UCSD-AML1 (cell line): ENCODE results near the gene C3.
"Not testable (repeated sequence)": the region's sequence is repeated elsewhere in the genome, so short reads cannot be mapped to it uniquely, and the experiment has no call there.

Experiments
- DNase-seq: peaks from one replicate; lab custom pipeline; 2025; ENCODE audit not compliant: unreplicated experiment; lab: John Stamatoyannopoulos, UW

Gene C3

DNA sequence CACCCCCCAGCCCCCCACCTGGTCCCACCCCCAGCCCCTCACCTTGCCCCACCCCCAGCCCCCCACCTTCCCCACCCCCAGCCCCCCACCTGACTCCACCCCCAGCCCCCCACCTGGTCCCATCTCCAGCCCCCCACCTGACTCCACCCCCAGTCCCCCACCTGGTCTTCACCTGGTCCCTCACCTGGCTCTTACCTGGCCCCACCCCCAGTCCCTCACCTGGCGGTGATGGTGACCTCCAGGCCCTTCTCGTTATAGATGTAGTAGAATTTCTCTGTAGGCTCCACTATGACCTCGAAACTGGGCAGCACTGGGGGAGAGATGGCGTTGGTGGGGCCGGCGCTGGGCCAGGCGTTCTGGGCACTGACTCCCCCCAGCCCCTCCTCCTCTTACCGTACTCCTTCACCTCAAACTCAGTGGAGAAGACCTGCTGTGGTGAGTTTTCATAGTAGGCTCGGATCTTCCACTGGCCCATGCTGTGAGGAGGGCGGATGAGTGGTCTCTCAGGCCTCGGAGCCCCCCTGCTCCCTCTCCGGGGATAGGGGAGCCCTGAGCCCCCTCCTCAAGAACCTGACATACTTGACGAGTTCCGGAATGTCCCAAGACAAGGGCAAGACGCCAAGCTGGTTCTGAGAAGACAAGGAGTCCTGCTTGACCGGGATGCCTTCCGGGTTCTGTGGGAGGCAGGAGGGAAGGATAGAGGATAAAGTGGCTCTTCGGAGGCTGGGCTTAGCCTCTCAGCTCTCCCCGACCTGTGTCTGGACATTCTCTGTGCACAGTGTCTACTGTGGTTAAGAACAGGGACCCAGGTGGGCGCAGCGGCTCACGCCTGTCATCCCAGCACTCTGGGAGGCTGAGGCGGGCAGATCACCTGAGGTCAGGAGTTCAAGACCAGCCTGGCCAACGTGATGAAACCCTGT, 6.4 kb downstream of the C3 start:
- DNase-seq, result no peak

DNA sequence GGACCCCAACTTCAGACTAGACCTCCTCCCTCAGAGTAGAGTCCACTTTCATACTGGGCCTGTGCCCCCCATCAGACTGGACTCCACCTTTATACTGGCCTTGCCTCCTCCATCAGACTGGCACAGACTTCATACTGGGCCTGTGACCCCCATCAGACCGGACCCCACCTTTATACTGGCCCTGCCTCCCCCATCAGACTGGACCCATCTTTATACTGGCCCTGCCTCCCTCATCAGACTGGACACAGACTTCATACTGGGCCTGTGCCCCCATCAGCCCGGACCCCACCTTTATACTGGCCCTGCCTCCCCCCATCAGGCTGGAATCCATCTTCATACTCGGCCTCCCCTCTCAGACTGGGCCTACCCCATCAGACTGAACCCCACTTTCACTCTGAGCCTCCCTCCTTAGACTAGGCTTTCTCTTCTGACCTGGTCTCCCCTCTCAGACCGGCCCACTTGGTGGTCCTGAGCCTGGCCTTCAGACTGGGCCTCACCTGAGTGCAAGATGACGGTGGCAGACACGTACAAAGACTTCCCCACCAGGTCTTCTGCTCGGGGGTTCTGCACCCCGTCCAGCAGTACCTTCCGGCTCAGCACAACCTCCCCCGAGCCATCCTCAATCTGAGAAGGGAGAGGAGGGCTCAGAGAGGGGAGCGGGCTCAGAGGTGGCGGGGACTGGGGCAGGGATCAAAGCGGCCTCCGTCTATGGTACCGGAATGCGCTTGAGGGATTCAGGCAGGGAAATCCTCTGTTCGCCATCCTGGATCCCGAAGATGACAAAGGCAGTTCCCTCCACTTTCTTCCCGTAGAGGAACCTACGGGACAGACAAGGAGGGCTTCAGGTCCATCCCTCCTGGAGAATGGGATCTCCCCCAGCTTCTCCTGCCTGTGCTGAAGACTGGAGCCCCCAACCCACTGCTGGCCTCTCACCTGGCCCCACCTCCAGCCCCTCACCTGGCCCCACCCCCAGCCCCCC, 7.5 kb downstream of the C3 start:
- DNase-seq, result no peak

DNA sequence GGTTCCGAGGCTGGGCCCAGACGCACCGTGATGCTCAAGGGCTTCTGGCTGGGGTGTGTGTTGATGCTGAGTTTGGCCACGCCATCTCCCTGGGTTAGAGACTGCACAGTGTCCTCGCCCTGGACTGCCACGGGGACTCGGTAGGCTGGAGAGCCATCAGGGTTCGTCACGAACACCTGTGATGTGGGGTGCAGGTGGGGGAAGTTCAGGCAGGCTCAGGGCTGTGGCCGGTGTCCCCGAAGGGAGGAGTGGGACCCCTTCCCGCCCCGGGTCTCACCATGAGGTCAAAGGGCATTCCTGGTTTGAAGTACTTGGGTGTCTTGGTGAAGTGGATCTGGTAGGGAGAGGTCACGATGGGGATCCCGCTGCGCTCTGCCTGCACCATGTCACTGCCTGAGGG, 8.2 kb downstream of the C3 start:
- no peak for DNase-seq

DNA sequence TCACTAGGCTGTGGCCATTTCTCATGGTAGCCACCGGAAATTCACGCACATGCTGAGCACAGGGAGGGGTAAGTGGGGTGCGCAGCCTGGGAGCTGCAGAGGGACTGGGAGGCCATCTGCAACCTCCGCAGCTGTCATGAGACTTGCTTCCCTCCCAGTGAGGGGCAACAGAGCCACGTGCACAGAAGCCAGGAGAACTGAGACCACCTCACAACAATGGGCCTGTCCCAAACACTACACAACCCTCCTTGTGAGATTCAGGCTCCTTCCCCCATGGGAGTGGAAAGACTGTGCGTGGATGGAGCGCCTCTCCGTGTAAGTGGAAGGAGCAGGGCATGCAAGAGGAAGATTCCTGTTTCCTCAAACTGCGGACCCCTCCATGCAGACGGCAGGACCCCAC, 8.8 kb downstream of the C3 start:
- DNase-seq, result no peak

DNA sequence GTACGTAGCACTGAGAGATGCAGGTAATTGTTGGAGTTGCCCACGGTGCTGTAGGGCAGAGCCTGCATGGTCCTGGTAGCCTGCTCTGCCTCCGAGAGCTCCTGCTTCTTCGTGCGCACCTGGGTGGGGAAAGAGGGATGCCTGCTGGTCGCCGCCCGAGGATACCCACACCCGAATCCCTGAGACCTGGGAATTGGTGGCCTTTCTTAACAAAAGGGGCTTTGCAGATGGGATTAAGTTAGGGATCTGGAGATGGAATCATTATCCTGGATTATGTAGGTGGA, 9.4 kb downstream of the C3 start:
- DNase-seq, result no peak

DNA sequence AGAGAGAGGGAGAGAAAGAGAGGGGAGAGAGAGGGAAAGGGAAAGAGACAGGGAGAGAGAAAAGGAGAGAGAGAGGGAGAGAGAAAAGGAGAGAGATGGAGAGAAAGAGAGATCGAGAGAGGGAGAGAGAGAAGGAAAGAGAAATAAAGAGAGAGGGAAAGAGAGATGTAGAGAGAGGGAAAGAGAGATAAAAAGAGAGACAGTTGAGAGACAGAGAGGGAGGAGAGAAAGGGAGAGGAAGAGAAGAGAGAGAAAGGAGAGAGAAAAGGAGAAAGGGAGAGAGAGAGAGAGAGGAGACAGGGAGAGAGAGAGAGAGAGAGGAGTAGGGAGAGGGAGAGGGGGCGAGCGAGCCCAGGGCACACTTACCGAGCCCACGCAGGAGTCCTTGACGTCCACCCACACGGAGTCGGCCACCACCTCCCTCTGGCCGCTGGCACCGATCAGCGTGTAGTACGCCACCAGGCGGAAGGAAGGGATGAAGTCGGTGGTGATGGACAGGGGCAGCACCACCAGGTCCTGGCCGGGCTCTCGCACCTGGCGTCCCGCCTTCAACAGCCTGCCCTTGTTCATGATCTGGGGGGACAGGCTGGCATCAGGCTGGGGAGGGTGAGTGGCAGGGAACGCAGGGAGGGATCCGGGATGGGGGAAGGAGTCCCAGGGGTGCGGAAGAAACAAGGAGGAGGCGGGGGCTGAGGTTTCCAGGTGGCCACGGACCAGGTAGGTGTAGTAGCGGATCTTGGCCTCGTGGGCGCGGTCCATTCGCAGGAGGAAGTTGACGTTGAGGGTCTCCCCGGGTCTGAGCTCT, 10.0 kb downstream of the C3 start:
- DNase-seq, result no peak

DNA sequence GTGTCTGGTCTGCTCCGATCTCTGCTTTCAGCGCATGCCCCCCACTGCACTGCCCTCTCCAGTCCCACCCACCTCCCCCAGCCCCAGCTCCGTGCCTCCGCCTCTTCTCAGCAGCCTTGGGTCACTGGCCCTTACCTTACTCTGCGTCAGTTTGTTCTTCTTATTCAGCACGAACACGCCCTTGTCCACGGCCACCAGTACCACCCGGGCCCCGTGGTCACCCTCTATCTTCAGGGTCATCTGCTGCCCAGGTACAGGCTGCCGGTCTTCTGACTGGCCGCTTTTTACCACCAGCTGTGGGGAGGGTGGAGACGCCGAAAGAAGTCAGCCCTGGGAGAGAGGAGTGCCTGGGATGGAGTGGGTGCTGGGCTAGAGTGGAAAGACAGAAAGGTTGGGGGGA, 10.9 kb downstream of the C3 start:
- no peak for DNase-seq

DNA sequence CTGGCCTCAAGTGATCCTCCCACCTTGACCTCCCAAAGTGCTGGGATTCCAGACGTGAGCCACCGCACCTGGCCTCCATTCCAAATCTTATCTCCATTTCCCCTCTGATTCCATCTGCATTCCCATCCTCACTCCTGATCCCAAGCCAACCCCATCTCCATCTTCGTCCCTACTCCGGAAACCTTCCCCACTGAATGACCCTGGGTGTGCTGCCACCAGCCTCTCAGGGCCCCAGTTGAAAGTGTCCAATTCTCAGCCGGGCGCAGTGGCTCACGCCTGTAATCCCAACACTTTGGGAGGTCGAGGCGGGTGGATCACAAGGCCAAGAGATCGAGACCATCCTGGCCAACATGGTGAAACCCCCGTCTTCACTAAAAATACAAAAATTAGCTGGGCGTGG, 11.5 kb downstream of the C3 start:
- DNase-seq, result not testable (repeated sequence)

DNA sequence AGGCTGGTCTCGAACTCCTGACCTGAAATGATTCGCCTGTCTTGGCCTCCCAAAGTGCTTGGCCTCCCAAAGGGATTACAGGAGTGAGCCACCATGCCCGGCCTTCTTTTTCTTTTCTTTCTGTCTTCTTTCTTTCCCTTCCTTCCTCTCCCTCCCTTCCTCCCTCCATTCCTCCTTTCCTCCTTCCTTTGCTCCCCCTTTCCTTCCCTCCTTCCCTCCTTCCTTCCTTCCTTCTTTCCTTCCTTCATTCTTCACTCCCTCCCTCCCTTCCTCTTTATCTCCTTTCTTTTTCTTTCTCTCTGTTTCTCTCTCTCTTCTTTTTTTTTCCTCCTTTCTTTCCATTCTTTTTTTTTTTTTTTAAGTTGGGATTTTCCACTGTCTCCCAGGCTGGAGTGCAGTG, 12.1 kb downstream of the C3 start:
- DNase-seq, result no peak

DNA sequence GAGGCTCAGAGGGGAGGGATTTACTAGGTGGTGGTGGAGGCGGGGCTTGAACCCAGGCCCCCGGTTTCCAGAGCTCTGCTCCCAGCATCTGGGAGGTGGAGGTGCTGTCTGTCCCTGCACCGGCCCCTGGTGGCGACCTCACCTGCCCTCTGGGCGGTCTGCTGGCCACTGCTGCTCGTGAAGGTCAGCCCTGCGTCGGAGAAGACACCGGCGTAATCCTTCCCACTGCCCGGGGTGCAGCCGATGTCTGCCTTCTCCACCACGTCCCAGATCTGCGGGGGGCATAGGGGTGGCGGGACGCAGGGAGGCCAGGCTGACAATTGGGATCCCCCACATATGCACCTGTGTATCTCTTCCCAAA, 12.8 kb downstream of the C3 start:
- no peak for DNase-seq

DNA sequence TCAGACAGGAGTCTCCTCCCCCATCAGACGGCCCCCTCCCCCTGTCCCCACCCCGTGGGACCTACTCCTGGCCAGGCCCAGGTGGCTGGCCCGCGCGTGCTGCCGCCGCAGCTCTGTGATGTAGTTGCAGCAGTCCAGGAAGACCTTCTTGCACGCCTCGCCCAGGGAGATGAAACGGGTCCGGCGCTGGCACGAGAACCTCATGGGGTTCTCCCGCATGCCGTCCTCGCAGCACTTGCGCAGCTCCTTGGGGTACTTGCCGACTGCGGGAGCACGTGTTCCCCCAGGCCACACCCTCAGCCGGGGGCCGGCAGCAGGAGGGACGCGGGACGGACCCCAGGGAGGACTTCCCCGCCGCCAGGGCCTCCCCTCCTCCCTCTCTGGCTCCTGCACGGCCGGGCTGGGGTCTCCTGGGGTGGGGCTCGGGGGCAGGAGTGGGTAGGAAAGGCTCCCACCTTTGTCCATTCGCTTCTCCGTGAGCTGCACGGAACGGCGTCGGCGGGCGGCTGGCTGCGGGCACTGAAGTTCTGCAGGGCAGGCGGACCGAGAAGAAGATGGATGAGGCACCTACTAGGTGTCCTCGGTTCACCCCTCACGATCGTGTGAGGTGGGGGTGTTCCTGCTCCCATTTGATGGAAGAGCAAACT, 13.3 kb downstream of the C3 start:
- DNase-seq, result no peak

DNA sequence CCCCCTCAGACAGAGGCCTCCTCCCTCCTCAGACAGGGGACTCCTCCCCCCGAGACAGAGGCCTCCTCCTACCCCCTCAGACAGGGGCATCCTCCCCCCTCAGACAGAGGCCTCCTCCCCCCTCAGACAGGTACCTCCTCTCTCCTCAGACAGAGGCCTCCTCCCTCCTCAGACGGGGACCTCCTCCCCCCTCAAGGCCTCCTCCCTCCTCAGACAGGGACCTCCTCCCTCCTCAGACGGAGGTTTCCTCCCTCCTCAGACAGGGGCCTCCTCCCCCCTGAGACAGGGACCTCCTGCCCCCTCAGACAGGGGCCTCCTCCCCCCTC, 13.9 kb downstream of the C3 start:
- no peak for DNase-seq

DNA sequence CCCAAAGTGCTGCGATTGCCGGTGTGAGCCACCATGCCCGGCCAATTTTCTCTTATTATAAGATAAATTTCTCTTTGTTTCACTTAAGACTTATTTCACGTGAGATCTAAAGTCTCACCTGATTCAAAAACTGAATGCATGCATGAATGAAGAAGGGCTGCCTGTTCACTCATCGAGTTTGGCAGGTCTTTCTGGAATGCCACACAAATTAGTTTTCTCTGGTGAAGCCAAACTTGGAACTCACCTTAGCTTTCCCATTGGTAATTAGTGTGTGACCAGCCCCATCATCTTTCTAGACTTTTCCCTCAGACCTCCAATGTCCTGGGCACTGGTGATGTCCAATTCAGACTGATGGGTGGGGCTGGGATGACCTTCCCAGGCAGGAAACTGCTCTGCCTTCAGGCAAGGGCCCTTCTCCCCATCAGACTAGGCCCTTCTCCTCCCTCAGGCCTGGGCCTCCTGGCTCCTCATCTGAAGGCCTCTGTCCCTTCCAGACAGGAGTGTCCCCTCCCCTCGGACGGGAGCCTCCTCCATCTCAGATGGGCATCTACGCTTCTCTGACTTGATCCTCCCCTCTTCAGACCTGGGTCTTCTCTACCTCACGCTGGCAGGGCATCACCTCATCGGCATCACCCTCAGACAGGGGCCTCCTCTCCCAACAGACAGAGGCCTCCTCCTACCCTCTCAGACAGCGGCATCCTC, 14.4 kb downstream of the C3 start:
- DNase-seq, result no peak

DNA sequence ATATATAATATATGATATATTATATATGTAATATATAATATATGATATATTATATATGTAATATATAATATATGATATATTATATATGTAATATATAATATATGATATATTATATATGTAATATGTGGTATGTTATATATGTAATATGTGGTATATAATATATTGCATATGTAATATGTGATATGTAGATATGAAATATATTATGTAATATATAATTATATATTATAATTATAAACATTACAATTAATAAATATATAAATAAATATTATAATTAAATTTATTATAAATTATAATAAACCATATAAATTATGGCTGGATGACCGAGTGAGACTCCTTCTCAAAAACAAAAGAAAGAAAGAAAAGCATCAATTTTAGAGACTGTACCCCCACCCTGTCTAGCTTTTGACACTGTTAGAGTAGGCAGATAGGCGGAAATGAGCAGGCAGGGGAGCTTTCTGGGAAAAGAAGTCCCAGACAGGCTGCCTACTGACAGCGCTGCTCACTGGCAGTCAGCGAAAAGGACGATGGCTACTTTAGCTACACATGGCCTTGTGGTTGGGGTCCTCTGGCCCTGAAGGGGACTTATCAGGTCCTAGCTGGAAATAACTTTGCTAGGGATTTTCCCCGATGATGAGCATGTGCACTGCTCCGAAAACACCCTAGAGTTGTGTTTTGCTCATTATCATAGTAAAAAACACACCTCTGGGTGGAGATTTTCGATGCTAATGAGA, 19.7 kb downstream of the C3 start:
- DNase-seq, result no peak

DNA sequence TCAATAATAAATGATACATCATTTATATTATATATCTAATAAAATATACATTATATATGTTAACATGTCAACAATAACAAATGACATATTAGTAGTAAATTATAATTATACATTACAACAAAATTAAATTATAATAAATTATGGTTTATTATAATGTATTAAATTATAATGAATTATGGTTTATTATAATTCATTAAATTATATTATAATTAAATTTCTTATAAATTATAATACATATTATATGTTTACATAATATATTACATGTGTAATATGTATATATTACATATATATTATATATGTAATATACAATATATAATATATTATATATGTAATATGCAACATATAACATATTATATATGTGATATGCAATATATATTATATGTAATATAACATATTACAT, 20.5 kb downstream of the C3 start:
- DNase-seq, result no peak

DNA sequence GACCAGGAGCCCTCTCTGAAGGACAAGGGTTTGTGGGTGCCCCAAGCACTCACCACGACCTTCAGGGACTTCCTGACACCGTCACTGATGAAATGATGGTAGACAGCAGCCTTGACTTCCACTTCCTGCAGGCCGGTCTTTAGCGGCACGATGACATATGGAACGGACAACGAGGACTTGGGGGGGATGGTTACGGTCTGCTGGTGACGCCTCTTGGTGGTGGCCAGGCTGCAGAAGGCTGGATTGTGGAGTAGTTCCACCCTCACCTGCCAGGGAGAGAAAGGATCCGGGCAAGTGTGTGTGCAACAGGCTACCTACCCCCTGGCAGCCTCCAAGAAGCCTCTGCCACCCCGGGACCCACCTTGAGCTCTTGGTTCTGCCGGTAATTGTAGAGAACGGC, 23.2 kb downstream of the C3 start:
- peak; percentile 53 for DNase-seq

DNA sequence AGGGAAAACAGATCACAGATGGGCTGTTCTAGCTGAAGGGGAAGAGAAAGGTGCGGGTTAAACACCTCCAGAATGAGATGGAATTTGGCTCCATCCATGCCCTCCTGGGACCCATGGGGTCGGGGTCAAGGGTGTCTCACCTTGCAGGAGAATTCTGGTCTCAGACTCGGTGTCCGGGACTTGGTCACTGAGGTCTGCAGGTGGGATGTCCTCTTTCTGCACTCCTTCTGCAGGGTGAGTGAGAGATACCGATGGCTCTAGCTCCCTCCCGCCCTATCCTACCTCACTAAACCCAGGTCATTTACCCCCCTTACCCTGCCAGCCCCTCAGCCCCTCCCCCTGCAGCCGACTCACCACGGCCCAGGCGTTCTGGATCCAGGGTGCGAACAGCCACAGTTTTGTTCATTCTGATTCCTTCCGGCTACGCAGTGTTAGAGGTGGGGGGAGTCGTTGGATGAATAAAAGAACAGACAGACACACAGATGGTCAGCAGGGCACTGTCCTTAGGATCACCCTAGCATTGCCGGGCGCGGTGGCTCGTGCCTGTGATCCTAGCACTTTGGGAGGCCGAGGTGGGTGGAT, 24.1 kb downstream of the C3 start:
- no peak for DNase-seq

DNA sequence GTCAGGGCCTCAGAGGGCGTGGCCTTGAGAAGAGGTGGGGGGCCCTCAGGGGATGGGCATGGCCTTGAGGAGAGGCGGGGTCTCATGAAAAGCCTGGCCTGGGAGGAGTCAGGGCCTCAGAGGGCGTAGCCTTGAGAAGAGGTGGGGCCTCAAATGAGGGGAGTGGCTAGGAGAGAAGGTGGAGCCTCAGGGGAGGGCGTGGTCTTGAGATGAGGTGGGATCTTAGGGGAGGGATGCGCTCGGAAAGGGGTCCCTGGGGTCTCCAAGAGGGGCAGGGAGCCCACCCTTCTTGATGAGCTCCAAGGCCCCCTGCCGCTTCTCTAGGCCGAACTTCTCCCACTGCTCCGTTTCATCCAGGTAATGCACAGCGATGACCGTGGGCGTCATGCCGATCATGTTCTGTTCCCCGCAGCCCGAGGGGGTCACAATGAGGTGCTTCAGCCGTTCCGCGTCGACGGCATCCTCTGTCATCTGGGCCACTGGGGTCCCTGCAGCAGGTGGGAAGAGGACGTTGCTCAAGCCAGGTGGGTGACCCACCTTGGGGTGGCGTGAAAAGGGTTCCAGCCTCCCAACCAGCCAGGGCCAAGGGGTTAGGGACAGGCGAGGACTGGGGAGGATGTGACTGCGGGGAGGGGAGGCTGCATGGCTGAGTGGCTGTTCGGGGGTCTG, 26.2 kb downstream of the C3 start:
- no peak for DNase-seq

DNA sequence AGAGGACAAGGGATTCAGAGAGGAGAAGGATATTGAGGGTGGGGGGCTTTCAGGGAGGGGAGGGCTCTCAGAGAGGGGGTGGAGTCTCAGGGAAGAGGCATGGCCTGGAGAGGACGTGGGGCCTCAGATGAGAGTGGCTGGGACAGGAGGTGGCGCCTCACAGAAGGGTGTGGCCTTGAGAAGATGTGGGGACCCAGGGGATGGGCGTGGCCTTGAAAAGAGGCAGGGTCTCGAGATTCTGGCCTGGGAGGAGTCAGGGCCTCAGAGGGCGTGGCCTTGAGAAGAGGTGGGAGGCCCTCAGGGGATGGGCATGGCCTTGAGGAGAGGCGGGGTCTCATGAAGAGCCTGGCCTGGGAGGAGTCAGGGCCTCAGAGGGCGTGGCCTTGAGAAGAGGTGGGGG, 26.8 kb downstream of the C3 start:
- no peak for DNase-seq
